ENCODE measurements around the gene CD40LG. TPM values are rescaled to one million over a fixed set of nuclear protein-coding genes. Genes with fewer than 3 reads are reported as not detected.

CD40LG gene
- total RNA-seq, 2 experiments from 2014 or later = not detected

GRCh38 chrX:136623396-136623795 is 24.6 kb upstream of the CD40LG start:
- Histone ChIP-seq H3K36me3 (ENCODE audit: insufficient read depth, low read length) (no peaks in the 10 kb centered on the region), H3K9me3 (ENCODE audit: low read length) (no peaks in the 10 kb centered on the region), H2AFZ (ENCODE audit: low read length) (no peak overlapping the region), H3K79me2 (ENCODE audit: insufficient read depth, low read depth, low read length) (no peaks in the 10 kb centered on the region), H3K4me2 (ENCODE audit: low read length) (no peak overlapping the region), H3K4me3 (ENCODE audit: low read depth, low read length, poor library complexity, severe bottlenecking) (no peak overlapping the region), H3K27ac (ENCODE audit: low read depth, low read length, poor library complexity, severe bottlenecking) (no peak overlapping the region), H3K4me1 (ENCODE audit: insufficient read depth, low read length, poor library complexity, severe bottlenecking) (no peaks in the 10 kb centered on the region), H3K9me2 (ENCODE audit: insufficient read depth, low read length) (no peaks in the 10 kb centered on the region), H4K20me1 (ENCODE audit: insufficient read depth, low read length) (no peaks in the 10 kb centered on the region)
- intact Hi-C loops (cut with micrococcal nuclease; ENCODE audit: unreplicated experiment) = no loop called here
- no TSS peak for BruUV-seq (replicated peaks)
- TF ChIP-seq EZH2phosphoT487 (IDR thresholded peaks at IDR 0.05; ENCODE audit: borderline replicate concordance, low read depth, low read length) (no peak), CTCF (conservative IDR thresholded peaks at IDR 0.05; ENCODE audit: low read length) (no peak)
- ChIA-PET POLR2A (no interaction called here), CTCF (ENCODE audit: unreplicated experiment) (no interaction called here)
- DNase-seq (ENCODE audit: low spot score) = no peak

GRCh38 chrX:136625246-136625645 is 22.7 kb upstream of the CD40LG start:
- ChIA-PET CTCF (ENCODE audit: unreplicated experiment) (no interaction called here), POLR2A (interaction anchor here (1.4 kb wide), 1 partner anchor 8 kb away, joined by 3 read pairs; no protein-coding TSS in a partner anchor)
- Histone ChIP-seq H3K9me3 (ENCODE audit: low read length) (no peaks in the 10 kb centered on the region), H3K36me3 (ENCODE audit: insufficient read depth, low read length) (no peaks in the 10 kb centered on the region), H2AFZ (ENCODE audit: low read length) (no peak overlapping the region), H4K20me1 (ENCODE audit: insufficient read depth, low read length) (no peaks in the 10 kb centered on the region), H3K4me2 (ENCODE audit: low read length) (no peak overlapping the region), H3K27ac (ENCODE audit: low read depth, low read length, poor library complexity, severe bottlenecking) (no peak overlapping the region), H3K4me3 (ENCODE audit: low read depth, low read length, poor library complexity, severe bottlenecking) (no peak overlapping the region), H3K9me2 (ENCODE audit: insufficient read depth, low read length) (no peaks in the 10 kb centered on the region), H3K79me2 (ENCODE audit: insufficient read depth, low read depth, low read length) (no peaks in the 10 kb centered on the region), H3K4me1 (ENCODE audit: insufficient read depth, low read length, poor library complexity, severe bottlenecking) (no peaks in the 10 kb centered on the region)
- TF ChIP-seq EZH2phosphoT487 (IDR thresholded peaks at IDR 0.05; ENCODE audit: borderline replicate concordance, low read depth, low read length) (no peak), CTCF (conservative IDR thresholded peaks at IDR 0.05; ENCODE audit: low read length) (no peak)
- DNase-seq (ENCODE audit: low spot score) = no peak
- intact Hi-C loops (cut with micrococcal nuclease; ENCODE audit: unreplicated experiment) = no loop called here
- no TSS peak for BruUV-seq (replicated peaks)

- DNase-seq (ENCODE audit: low spot score) = no peak
- Histone ChIP-seq H3K36me3 (ENCODE audit: insufficient read depth, low read length) (no peaks in the 10 kb centered on the region), H3K9me2 (ENCODE audit: insufficient read depth, low read length) (no peaks in the 10 kb centered on the region), H3K27ac (ENCODE audit: low read depth, low read length, poor library complexity, severe bottlenecking) (no peak overlapping the region), H3K9me3 (ENCODE audit: low read length) (no peaks in the 10 kb centered on the region), H2AFZ (ENCODE audit: low read length) (no peak overlapping the region), H3K4me2 (ENCODE audit: low read length) (no peak overlapping the region), H3K4me1 (ENCODE audit: insufficient read depth, low read length, poor library complexity, severe bottlenecking) (no peaks in the 10 kb centered on the region), H4K20me1 (ENCODE audit: insufficient read depth, low read length) (no peaks in the 10 kb centered on the region), H3K79me2 (ENCODE audit: insufficient read depth, low read depth, low read length) (no peaks in the 10 kb centered on the region), H3K4me3 (ENCODE audit: low read depth, low read length, poor library complexity, severe bottlenecking) (no peak overlapping the region)
- TF ChIP-seq CTCF (conservative IDR thresholded peaks at IDR 0.05; ENCODE audit: low read length) (no peak), EZH2phosphoT487 (IDR thresholded peaks at IDR 0.05; ENCODE audit: borderline replicate concordance, low read depth, low read length) (no peak)
- BruUV-seq (replicated peaks) = no TSS peak
- intact Hi-C loops (cut with micrococcal nuclease; ENCODE audit: unreplicated experiment) = no loop called here
- CTCF ChIA-PET (ENCODE audit: unreplicated experiment) = no interaction called here
- POLR2A ChIA-PET = interaction anchor here (1.4 kb wide), 1 partner anchor 9 kb away, joined by 3 read pairs; no protein-coding TSS in a partner anchor
Measured at GRCh38 chrX:136626237-136626636, 21.7 kb upstream of the CD40LG start.

All from OCI-LY7 (cell line).